ENCODE measurements around the gene ABCD4. TPM values are rescaled to one million over a fixed set of nuclear protein-coding genes. Genes with fewer than 3 reads are reported as not detected.
A peak's percentile ranks its signal among the peaks of the same experiment; 100 is the strongest.

The ABCD4 gene
- total and polyA plus RNA-seq, 2 donors (not counting 3 experiments of a cell fraction or from before 2014, with no cell fraction given): 58.2 to 84.2 TPM

DNA sequence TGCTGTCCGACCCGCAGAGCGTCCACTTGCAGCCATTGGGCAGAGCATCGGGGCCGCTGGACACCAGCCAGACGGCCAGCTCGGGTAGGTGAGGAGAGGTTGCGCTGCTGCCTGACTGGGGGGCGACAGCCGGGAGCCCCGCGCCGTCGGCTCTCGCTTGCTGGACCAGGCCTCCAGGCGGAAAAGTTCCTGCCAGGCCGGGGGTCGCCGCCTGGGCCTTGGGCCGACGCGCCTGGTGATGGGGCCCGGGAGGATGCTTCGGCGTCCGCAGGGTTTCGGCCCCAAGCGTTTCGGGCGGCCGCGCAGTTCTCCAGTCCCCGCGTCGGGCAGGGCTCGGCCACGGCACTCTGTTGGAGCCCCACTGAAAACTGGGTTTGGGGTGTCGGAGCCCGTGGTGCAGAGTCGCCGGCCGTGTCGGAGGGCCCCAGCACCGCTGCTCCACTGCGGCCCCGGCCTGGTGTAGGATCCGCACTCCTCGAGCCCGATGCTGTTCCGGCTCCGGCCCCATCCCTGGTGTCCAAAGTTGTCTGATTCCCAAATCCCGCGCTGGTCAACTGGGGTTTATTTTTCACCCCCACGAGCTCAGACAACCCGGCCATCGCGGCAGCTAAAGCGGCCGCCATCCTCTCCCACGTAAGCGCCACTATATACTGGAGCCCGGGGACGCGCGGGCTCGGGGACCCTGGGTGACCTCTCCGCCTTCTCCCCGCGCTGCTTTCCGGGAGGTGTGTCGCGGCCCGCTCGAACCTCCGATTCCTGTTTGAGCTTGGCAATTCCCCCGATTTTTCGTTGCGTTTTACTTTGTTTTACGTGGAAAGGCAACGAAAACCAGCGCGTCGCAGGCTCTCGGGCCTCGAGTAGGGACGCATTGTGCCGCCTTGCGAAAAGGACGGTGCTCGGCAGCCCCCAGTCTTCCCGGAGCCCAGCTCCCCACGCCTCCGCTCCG is 62.6 kb downstream of the ABCD4 start:
- H2AFZ ChIP-seq (ENCODE audit: low read depth, low read length): peak overlapping the region; percentile 36

DNA sequence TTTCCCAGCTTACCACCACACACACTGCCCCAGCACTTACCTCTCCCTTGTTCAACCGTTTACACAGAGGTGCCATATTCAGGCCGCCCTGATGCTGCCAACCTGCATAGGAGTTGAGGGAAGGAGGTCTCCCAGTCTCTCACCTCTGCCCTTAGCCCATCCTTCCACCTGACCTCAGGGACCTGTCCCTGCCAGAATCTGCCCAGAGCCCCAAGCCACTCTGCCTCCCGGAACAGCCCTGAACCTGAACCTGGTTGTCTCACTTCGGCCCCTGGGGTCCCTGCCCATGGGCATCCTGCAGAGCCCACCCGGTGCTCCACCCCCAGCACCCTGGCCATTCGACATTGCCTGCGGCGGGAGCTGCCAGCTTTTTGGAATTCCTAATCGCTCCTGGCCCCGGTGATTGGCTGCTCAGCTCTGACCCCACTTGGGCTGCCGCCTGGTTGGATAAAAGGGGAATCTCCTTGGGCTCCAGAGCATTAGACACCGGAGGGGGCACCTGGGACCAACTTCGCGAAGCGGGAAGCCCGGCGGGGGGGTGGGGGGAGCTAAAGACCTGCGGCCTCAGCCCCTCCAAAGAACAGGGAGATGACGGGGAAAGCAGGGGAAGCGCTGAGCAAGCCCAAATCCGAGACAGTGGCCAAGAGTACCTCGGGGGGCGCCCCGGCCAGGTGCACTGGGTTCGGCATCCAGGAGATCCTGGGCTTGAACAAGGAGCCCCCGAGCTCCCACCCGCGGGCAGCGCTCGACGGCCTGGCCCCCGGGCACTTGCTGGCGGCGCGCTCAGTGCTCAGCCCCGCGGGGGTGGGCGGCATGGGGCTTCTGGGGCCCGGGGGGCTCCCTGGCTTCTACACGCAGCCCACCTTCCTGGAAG is 63.5 kb downstream of the ABCD4 start, which contains the start of gene VSX2:
VSX2 (plus strand) TSS at position 476 of the 874 bp plus-strand sequence; CDS start at position 589, 113 bp downstream.
- Histone ChIP-seq H3K9me1 (replicated peaks; ENCODE audit: control insufficient read depth, extremely low read depth, insufficient read depth, low read length) (no peaks in the 10 kb centered on the region), H3K4me2 (ENCODE audit: insufficient read depth, low read length) (no peak within 1 kb of the TSS), H4K20me1 (replicated peaks; ENCODE audit: control insufficient read depth, extremely low read depth, insufficient read depth, low read length) (no peaks in the 10 kb centered on the region), H3K4me3 (replicated peaks in 1 of 3; ENCODE audit: insufficient read depth in 1 of 3, low read depth in 1 of 3, low read length in 3 of 3) (no peak within 1 kb of the TSS), H3K9ac (replicated peaks; ENCODE audit: extremely low read depth, insufficient read depth, low read length) (no peak within 1 kb of the TSS), H3K9me3 (replicated peaks; ENCODE audit: control insufficient read depth, insufficient read depth, low read length) (no peaks in the 10 kb centered on the region), H3K79me2 (ENCODE audit: control insufficient read depth, insufficient read depth, low read length) (no peaks in the 10 kb centered on the region), H3K4me1 (ENCODE audit: control insufficient read depth, extremely low read depth, insufficient read depth, low read length) (peaks cover 3% of the 10 kb centered on the region), H3K27ac (ENCODE audit: insufficient read depth, low read depth, low read length) (no peak within 1 kb of the TSS), H3K27me3 (ENCODE audit: control insufficient read depth in 2 of 2, insufficient read depth in 2 of 2, low read length in 2 of 2) (peaks cover 74 to 76% of the 10 kb centered on the region in 2 experiments), H3K36me3 (ENCODE audit: control insufficient read depth in 2 of 2, extremely low read depth in 1 of 2, insufficient read depth in 2 of 2, low read length in 2 of 2) (no peaks in the 10 kb centered on the region), H2AFZ (ENCODE audit: low read depth, low read length) (no peak within 1 kb of the TSS)
- ChIA-PET CTCF (no interaction called here), POLR2A (no interaction called here)
- DNase-seq (ENCODE audit: low read depth, low spot score) (no peak), FAIRE-seq (no peak)
- TF ChIP-seq GATA2 (IDR thresholded peaks at IDR 0.05; ENCODE audit: insufficient read depth, insufficient read length, low read depth, low read length) (no peak), MYC (IDR thresholded peaks at IDR 0.05; ENCODE audit: low read depth, low read length) (no peak), JUN (IDR thresholded peaks at IDR 0.05; ENCODE audit: borderline replicate concordance, insufficient read depth, insufficient read length, low read depth) (no peak), POLR2A (IDR thresholded peaks at IDR 0.05; ENCODE audit: low read depth, low read length) (no peak)
- TF ChIP-seq, protein P1, sequence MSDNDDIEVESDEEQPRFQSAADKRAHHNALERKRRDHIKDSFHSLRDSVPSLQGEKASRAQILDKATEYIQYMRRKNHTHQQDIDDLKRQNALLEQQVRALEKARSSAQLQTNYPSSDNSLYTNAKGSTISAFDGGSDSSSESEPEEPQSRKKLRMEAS (IDR thresholded peaks at IDR 0.05; ENCODE audit: insufficient read depth, insufficient read length): no peak
- intact Hi-C loops (cut with micrococcal nuclease): no loop called here
- no TSS peak for BruUV-seq (replicated peaks)
- dilution Hi-C loops (cut with MboI; ENCODE audit: extremely low pct_ligation_motif_present, low sequenced_read_pairs): no loop called here

More for the DNA sequence above, 62.6 kb downstream of the ABCD4 start:
- no TSS peak for BruUV-seq (replicated peaks)
- Histone ChIP-seq H3K4me3 (replicated peaks in 1 of 3; ENCODE audit: insufficient read depth in 1 of 3, low read depth in 1 of 3, low read length in 3 of 3) (no peak overlapping the region), H3K79me2 (ENCODE audit: control insufficient read depth, insufficient read depth, low read length) (no peaks in the 10 kb centered on the region), H3K4me1 (ENCODE audit: control insufficient read depth, extremely low read depth, insufficient read depth, low read length) (peaks cover 3% of the 10 kb centered on the region), H3K9ac (replicated peaks; ENCODE audit: extremely low read depth, insufficient read depth, low read length) (no peak overlapping the region), H3K9me1 (replicated peaks; ENCODE audit: control insufficient read depth, extremely low read depth, insufficient read depth, low read length) (no peaks in the 10 kb centered on the region), H4K20me1 (replicated peaks; ENCODE audit: control insufficient read depth, extremely low read depth, insufficient read depth, low read length) (no peaks in the 10 kb centered on the region), H3K4me2 (ENCODE audit: insufficient read depth, low read length) (no peak overlapping the region), H3K27ac (ENCODE audit: insufficient read depth, low read depth, low read length) (no peak overlapping the region), H3K9me3 (replicated peaks; ENCODE audit: control insufficient read depth, insufficient read depth, low read length) (no peaks in the 10 kb centered on the region), H3K36me3 (ENCODE audit: control insufficient read depth in 2 of 2, extremely low read depth in 1 of 2, insufficient read depth in 2 of 2, low read length in 2 of 2) (no peaks in the 10 kb centered on the region), H3K27me3 (ENCODE audit: control insufficient read depth in 2 of 2, insufficient read depth in 2 of 2, low read length in 2 of 2) (peaks cover 77 to 79% of the 10 kb centered on the region in 2 experiments)
- intact Hi-C loops (cut with micrococcal nuclease): no loop called here
- CTCF ChIA-PET: interaction anchor here (0.6 to 1.8 kb wide), 4 partner anchors 10 to 19 kb away, joined by 3 to 4 read pairs (median 4); no protein-coding TSS in a partner anchor
- dilution Hi-C loops (cut with MboI; ENCODE audit: extremely low pct_ligation_motif_present, low sequenced_read_pairs): no loop called here
- TF ChIP-seq POLR2A (IDR thresholded peaks at IDR 0.05; ENCODE audit: low read depth, low read length) (no peak), GATA2 (IDR thresholded peaks at IDR 0.05; ENCODE audit: insufficient read depth, insufficient read length, low read depth, low read length) (no peak), EZH2 (IDR thresholded peaks at IDR 0.05; ENCODE audit: borderline replicate concordance, low read depth, low read length, severe bottlenecking) (peak; percentile 96)
- FAIRE-seq (no peak), DNase-seq (ENCODE audit: low read depth, low spot score) (peak; percentile 11)
- POLR2A ChIA-PET: no interaction called here
